ENCODE results near the gene TRIM73.
"Not testable (repeated sequence)": the region's sequence is repeated elsewhere in the genome, so short reads cannot be mapped to it uniquely, and the experiment has no call there.

TRIM73 gene

DNA sequence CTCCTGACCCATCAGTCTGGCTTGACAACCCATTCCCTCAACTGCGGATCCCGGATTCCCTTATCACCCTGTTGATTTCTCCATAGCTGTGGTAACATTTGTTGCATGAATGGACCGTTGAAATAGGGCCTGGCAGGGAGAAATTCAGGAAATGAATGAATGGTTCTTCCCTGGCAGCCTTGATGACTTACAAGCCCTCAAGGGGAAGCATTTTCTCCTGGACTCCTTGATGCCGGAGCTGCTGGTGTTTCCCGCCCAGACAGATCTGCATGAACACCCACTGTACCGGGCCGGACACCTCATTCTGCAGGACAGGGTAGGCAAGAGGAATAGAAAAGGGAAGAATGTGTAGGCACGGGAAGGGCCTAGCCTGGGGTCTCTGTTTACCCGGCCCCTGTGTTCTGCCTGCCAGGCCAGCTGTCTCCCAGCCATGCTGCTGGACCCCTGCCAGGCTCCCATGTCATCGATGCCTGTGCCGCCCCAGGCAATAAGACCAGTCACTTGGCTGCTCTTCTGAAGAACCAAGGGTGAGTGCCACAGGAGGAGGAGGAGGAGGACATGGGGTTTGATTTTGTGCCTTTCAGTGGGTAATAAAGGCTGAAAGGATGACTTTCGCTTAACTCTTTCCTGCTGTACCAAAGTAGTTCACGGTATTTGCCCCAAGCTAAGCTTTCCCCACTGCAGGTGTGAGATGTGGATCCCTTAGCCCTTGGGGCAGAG lies 19.4 kb downstream of the TRIM73 start:
- FAIRE-seq; DNase-seq (ENCODE audit: insufficient read length, low spot score): not testable (repeated sequence)

DNA sequence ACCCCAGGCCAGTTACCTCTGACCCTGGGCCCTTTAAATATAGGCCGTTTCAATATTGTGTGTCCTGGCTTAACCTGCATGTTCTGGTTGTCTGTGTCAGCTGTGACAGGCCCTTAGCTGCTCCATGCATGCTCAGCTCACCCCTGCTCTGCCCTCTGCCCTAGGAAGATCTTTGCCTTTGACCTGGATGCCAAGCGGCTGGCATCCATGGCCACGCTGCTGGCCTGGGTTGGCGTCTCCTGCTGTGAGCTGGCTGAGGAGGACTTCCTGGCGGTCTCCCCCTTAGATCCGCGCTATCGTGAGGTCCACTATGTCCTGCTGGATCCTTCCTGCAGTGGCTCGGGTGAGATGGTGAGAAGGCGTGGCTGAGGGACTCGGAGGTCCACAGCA lies 20.0 kb downstream of the TRIM73 start:
- FAIRE-seq; DNase-seq (ENCODE audit: insufficient read length, low spot score): not testable (repeated sequence)

DNA sequence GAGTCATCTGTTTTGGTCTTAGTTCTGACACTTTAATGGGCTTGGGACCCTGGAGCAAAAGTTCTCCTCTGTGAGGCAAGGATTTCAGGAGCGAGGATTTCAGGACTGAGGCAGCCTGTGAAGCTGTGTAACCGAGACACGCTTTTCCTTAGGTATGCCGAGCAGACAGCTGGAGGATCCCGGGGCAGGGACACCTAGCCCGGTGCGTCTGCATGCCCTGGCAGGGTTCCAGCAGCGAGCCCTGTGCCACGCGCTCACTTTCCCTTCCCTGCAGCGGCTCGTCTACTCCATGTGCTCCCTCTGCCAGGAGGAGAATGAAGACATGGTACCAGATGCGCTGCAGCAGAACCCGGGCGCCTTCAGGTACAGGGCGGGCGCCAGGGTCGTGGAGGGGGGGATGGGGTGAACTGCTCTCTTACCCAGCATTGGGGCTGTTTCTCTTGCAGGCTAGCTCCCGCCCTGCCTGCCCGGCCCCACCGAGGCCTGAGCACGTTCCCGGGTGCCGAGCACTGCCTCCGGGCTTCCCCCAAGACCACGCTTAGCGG lies 20.5 kb downstream of the TRIM73 start:
- FAIRE-seq: not testable (repeated sequence)

DNA sequence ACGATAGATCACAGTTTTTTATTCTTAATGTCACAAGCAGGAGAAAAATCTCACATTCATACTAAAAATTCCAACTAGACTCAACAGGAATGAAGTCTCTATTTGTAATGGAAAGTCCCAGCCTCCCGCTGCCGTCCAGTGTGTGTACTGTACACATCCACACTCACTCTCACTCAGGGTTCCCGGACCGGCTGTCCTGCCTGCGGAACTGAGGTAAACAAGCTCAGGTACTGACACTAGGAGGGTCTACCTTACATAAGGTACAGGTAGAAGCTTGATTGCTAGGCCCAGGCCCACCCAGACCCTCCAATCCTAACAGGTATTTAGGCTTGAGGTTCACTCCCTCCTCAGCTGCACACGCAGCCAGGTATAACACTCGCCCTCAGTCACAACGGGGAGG lies 21.4 kb downstream of the TRIM73 start:
- not testable (repeated sequence) for FAIRE-seq; DNase-seq (ENCODE audit: insufficient read length, low spot score)

More for the DNA sequence above, 20.5 kb downstream of the TRIM73 start:
- not testable (repeated sequence) for DNase-seq (ENCODE audit: insufficient read length, low spot score)

DNA sequence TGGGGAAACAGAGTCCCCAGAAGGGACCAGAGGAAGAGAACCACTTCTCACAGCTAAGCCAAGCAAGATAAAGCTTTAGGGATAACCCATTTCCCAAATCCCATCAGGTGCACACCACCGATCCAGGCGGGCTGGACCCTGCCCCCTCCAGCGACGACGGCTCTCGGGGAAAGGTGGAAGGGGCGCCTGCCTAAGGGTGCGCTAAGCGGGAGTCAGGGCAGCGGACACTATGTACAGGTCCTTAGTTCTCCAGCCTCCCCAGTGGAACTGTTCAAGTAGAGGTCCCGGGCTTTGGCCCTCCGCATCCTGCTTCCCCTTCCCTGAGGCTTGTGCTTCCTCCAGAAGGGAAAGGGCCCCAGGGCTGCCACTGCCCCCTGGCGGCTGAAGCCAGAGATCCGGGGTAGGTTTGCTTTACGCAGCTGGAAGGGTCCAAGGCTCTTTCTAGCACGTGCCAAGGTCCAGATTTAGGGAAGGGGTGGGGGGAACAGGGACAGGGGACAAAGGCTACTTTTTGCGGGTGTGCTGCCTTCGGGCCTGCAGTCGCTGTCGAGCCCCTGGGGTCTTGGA lies 22.9 kb downstream of the TRIM73 start:
- DNase-seq (ENCODE audit: insufficient read length, low spot score); FAIRE-seq: not testable (repeated sequence)

DNA sequence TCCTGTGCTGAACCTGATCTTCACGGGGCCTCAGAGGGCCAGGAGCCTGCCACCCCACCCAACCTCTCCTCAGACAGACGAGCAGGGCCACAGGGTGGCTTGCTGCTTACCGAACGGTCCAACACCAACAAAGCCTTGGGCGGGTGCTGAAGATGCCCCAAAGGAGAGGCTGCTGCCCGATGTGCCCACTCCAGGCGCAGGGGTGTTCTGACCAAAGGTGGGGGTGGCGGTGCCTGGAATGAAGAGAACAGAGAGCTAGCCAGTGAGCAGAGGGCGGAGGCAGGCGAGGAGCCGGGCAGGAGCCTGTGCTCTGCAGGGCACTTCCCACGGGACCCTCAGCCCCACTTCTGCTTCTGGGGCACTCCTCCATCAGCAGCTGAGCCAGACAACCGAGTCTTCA lies 23.8 kb downstream of the TRIM73 start:
- FAIRE-seq; DNase-seq (ENCODE audit: insufficient read length, low spot score): not testable (repeated sequence)

DNA sequence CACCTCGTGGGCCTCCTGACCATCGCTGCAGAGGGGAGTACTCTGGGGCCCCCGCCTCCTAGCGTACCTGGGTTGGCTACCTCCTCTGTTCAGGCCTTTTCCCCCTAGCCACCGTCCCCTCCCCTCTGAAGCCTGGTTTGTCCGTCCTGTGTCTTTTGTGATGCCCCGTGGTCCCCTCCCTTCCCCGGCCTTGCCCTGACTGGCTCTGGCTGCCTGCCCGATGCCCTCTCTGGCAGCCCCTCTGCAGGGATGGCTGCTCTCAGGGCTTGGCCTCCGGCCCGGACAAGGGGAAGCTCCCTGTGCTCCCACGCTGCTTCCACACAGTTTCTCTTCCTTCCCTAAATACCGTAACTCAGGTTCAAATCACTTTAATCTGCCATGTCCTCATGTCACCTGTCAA lies 24.3 kb downstream of the TRIM73 start:
- DNase-seq (ENCODE audit: insufficient read length, low spot score); FAIRE-seq: not testable (repeated sequence)

DNA sequence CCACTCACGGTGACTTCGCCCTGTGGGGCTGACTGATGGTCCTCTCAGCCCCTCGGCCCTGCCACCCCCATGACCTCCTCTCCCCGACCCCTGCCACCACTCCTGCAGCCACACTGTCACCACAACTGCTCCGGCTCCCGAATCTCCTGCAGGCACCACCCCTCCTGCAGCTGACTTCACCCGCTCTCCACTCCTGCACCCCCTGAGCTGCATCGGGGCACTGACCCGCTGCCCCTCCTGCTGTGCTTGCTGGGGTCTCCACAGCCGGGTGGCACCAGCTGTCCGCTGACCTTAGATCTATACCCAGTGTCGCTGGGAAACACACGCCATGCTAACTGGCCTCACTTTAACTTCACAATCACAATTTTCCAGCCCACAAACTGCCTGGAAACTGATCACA lies 24.7 kb downstream of the TRIM73 start:
- DNase-seq (ENCODE audit: insufficient read length, low spot score); FAIRE-seq: not testable (repeated sequence)

DNA sequence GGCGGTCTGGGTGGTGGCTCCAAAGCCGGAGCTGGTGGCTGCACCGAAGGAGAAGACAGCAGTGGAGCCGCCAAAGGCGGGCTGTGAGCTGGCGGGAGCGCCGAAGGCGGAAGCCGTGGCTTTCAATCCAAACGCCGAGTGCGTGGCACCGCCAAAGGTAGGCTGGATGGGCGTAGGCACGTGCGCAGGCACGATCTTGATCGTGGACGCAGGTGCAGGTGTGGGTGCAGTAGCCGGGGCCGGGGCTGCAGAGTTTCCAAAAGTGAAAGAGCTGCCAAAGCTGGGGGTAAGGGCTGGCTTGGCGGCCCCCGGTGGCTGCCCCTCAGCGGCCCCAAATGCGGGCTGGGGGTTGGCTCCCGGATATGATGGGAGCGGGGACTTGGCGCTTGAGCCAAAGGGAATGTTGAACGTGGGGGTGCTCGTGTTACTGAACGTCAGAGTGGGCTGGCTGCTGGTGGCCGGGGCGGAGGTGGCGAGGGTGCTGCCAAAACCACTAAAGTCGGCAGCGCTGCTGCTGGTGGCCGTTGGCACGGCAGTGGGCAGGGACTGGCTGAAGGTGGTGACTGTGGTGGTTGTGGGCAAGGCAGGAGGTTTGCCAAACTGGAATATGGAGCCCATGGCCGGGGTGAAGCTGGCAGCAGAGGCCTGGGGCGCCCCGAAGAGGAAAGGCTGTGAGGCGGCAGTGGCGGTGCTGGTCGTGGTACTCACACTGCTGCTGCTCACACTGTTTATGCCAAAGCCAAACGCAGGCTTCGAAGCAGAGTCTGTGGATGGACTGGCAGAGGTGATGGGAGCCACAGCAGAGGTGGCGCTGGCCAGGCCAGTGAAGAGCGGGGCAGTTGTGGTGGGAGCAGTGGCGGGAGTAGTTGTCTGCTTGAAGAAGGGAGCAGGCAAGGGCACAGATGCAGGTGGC lies 26.6 kb downstream of the TRIM73 start:
- DNase-seq (ENCODE audit: insufficient read length, low spot score); FAIRE-seq: not testable (repeated sequence)

DNA sequence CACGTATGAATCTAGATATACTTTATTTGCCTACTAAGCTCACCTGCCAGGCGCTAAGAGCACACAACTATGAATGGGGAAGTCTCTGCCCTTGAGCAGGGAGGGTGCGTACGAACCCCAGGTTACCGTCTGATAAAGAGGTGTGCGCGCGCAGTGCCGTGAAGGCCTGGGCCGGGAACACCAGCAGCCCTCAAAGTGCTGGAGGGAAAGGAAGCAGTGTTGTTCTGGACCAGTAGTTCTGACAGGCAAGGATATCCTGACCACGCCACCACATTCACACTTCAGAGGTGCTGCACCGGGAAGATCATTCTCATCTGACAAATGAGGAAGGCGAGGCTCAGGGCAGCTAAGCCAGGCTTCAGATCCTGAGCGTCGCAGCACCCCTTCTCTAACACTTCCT lies 28.1 kb downstream of the TRIM73 start:
- not testable (repeated sequence) for FAIRE-seq; DNase-seq (ENCODE audit: insufficient read length, low spot score)

DNA sequence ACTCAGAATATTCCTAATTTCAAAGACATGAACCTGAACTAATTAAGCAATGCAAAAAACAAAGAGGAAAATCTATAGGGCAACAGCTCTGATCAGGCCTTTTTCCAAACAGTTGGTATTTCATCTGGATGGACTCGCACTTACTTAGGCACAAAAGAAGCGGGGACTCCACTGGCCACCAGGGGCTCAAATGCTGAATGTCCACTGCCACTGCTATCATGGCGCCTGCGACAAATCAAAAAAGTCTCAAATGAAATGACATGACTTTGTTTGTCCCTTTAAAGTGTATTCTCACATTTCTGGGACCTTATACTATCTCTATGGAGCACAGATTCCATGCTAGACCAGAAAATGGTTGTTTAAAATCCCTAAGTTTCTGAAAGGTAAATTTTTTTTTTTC lies 43.6 kb downstream of the TRIM73 start:
- not testable (repeated sequence) for FAIRE-seq; DNase-seq (ENCODE audit: insufficient read length, low spot score)

DNA sequence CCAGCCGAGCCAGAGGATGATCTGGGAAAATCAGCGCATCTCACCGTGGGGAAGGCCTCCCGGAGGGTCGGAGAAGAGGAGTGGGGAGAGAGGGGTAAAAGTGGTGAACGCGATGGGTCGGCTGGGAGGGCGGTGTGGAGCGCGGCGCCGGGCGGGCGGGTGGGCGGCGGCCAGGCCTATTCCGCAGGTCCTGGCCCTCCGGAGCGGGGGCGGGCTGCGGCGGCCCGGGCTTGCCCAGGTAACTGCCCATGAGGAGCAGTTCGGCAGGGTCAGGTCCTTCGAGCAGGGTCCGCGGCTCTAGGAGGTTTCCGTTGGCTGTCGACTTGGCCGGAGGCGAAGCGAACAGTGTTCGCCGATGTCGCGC lies 46.7 kb downstream of the TRIM73 start:
- DNase-seq (ENCODE audit: insufficient read length, low spot score); FAIRE-seq: not testable (repeated sequence)

DNA sequence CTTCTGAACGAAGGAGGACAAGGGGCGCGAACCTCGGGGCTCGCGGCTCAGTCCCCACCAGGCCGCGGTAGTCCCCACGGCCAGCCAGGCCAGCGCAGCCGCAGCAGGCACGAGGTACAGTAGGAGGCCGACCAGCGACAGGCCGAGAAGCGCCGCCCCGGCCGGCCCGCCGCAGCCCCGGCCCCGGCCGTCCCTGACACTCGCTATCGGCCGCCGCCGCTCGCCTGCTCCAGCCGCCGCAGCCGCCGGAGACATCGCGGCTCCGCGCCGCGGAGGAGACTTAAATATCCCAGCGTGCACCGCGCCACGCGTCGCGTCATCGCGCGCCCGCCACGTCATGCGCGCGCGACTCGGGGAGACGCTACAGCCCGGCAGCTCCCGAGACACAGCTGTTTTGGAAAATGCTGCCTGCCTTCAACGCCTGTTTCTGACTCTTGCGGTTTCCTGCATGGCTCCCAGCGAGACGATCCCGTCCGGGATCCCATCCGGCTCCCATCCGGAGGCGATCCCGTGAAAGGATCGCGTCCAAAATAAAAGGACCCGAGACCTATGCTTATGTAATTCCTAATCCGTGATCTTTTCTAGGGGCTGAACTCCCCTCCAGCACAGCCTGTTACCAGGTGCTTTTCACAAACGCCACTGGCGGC lies 47.2 kb downstream of the TRIM73 start:
- FAIRE-seq: peak; percentile 64
- not testable (repeated sequence) for DNase-seq (ENCODE audit: insufficient read length, low spot score)

DNA sequence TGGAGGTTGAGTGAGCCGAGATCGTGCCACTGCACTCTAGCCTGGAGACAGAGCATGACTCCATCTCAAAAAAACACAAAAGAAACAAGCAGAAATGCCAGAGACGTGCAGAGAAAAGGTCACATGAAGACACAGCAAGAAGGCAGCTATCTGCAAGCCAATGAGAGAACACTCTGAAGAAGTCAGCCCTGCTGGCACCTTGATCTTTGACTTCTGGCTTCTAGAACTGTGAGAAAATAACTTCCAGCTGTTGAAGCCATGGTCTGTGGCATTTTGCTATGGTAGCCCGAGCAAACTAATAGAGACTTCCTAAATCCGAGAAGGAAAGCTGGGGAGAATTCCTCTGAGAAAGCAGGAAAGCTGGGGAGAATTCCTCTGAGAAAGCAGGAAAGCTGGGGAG lies 54.5 kb downstream of the TRIM73 start:
- not testable (repeated sequence) for DNase-seq (ENCODE audit: insufficient read length, low spot score)

DNA sequence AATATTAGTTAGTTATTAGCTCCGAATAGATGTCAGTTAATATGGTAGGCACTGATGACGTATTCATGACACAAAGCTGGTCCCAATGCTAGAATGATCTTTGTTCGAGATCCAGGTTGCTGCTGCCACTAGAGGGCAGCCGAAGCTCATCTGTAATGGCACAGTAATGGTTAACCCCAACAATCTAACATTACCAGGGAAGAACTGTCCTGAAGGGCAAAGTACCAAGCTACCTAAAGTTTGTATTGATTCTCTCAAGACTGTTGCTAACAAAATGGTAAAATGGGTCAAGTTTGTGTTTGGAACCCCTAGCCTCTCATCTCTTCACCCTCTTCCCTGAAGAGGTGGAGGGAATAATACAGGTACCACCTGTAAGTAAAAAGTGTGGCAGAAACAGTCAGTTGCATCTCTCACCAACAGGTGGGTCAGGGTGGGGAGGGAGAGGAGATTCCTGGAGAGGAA lies 57.1 kb downstream of the TRIM73 start:
- not testable (repeated sequence) for DNase-seq (ENCODE audit: insufficient read length, low spot score)
- peak; percentile 14 for FAIRE-seq

More for the DNA sequence above, 54.5 kb downstream of the TRIM73 start:
- FAIRE-seq: not testable (repeated sequence)

All from GM19239 (cell line).